ENCODE data around the gene ZNF750. TPM values are rescaled to one million over a fixed set of nuclear protein-coding genes. Genes with fewer than 3 reads are reported as not detected.

ZNF750 gene
- total RNA-seq, 1 experiment from 2014 or later = 0.44 TPM

DNA sequence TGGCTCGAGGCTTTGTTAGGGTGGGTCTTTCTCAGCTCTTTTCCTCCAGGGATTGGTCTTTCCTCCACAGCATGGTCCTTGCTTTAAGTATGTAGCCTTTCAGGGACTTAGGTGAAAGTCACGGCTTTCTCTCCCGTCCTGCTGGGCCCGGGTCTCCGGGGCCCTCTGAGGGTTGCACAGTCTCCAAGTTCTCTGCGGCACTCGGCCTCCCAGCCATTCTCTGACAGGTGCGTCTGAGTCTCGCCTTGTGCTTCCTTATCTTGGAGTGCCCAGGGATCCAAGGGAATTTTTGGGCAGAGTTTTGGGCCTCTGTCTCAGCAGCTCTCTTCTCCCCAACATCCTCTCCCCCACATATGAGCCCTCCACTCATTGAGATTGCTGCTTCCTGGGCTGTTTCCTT is 36.6 kb downstream of the ZNF750 start:
- Histone ChIP-seq H3K4me2 (no peak overlapping the region), H3K79me2 (ENCODE audit: low read depth) (no peaks in the 10 kb centered on the region), H3F3A (ENCODE audit: insufficient read depth, low read depth) (no peaks in the 10 kb centered on the region), H3K9me2 (ENCODE audit: insufficient read depth) (no peaks in the 10 kb centered on the region), H3K27ac (no peak overlapping the region), H3K9me3 (ENCODE audit: insufficient read depth, low read depth) (no peaks in the 10 kb centered on the region), H3K27me3 (ENCODE audit: insufficient read depth, low read depth) (no peaks in the 10 kb centered on the region), H3K4me1 (replicated peaks; ENCODE audit: insufficient read depth) (no peaks in the 10 kb centered on the region), H2AFZ (no peak overlapping the region), H3K36me3 (ENCODE audit: low read depth) (no peaks in the 10 kb centered on the region), H3K4me3 (no peak overlapping the region), H4K20me1 (ENCODE audit: insufficient read depth) (no peaks in the 10 kb centered on the region)
- BruUV-seq (replicated peaks) = no TSS peak
- DNase-seq = no peak
- TF ChIP-seq, protein P1, sequence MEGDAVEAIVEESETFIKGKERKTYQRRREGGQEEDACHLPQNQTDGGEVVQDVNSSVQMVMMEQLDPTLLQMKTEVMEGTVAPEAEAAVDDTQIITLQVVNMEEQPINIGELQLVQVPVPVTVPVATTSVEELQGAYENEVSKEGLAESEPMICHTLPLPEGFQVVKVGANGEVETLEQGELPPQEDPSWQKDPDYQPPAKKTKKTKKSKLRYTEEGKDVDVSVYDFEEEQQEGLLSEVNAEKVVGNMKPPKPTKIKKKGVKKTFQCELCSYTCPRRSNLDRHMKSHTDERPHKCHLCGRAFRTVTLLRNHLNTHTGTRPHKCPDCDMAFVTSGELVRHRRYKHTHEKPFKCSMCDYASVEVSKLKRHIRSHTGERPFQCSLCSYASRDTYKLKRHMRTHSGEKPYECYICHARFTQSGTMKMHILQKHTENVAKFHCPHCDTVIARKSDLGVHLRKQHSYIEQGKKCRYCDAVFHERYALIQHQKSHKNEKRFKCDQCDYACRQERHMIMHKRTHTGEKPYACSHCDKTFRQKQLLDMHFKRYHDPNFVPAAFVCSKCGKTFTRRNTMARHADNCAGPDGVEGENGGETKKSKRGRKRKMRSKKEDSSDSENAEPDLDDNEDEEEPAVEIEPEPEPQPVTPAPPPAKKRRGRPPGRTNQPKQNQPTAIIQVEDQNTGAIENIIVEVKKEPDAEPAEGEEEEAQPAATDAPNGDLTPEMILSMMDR (conservative IDR thresholded peaks at IDR 0.05) = no peak
- TF ChIP-seq EZH2 (IDR thresholded peaks at IDR 0.05; ENCODE audit: low read depth) = no peak
- intact Hi-C loops (cut with micrococcal nuclease; ENCODE audit: unreplicated experiment) = no loop called here
- POLR2A ChIA-PET (ENCODE audit: unreplicated experiment) = no interaction called here
- CTCF ChIA-PET = interaction anchor here (0.5 kb wide), 1 partner anchor 112 kb away, joined by 3 read pairs; no protein-coding TSS in a partner anchor

DNA sequence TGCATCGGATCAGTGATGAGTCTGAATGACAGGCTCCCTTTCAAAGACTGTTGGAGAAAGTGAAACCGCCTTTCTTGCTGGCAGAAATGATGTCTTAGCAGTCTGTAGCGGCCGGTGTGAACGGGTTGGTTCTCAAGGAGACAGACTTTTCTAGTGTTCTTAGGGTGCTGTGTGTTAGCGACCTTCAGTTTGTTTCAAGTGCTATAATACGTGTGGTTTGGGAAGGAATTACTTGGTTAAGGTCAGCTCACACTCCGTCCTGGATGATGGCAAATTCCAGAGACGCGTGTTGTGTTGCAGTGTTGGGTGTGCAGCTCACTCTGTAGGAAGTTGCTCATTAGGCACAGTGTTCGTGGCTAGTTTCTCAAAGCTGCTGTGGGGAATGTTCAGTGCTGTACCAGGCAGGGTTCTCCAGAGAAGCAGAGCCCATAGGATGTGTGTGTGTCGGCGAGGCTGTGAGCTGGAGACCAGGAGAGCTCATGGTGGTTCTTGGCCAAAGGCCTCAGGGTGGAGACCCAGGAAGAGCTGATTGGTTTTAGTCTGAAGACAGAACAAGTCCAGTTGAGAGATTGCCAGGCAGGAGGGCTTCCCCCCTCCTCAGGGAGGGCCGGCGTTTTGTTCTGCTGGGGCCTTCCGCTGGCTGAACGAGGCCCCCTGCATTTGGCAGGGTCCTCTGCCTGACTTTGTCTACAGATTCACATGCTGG is 37.6 kb downstream of the ZNF750 start:
- no peak for TF ChIP-seq EZH2 (IDR thresholded peaks at IDR 0.05; ENCODE audit: low read depth)
- TF ChIP-seq, protein P1 (conservative IDR thresholded peaks at IDR 0.05) = no peak
- Histone ChIP-seq H3K4me3 (no peak overlapping the region), H3K27ac (no peak overlapping the region), H4K20me1 (ENCODE audit: insufficient read depth) (no peaks in the 10 kb centered on the region), H3K9me3 (ENCODE audit: insufficient read depth, low read depth) (no peaks in the 10 kb centered on the region), H3K36me3 (ENCODE audit: low read depth) (no peaks in the 10 kb centered on the region), H3K4me1 (replicated peaks; ENCODE audit: insufficient read depth) (no peaks in the 10 kb centered on the region), H3F3A (ENCODE audit: insufficient read depth, low read depth) (no peaks in the 10 kb centered on the region), H3K79me2 (ENCODE audit: low read depth) (no peaks in the 10 kb centered on the region), H3K27me3 (ENCODE audit: insufficient read depth, low read depth) (no peaks in the 10 kb centered on the region), H3K9me2 (ENCODE audit: insufficient read depth) (no peaks in the 10 kb centered on the region), H3K4me2 (no peak overlapping the region), H2AFZ (no peak overlapping the region)
- ChIA-PET POLR2A (ENCODE audit: unreplicated experiment) (no interaction called here), CTCF (interaction anchor here (0.5 kb wide), 1 partner anchor 113 kb away, joined by 3 read pairs; no protein-coding TSS in a partner anchor)
- DNase-seq = no peak
- BruUV-seq (replicated peaks) = no TSS peak
- intact Hi-C loops (cut with micrococcal nuclease; ENCODE audit: unreplicated experiment) = no loop called here

DNA sequence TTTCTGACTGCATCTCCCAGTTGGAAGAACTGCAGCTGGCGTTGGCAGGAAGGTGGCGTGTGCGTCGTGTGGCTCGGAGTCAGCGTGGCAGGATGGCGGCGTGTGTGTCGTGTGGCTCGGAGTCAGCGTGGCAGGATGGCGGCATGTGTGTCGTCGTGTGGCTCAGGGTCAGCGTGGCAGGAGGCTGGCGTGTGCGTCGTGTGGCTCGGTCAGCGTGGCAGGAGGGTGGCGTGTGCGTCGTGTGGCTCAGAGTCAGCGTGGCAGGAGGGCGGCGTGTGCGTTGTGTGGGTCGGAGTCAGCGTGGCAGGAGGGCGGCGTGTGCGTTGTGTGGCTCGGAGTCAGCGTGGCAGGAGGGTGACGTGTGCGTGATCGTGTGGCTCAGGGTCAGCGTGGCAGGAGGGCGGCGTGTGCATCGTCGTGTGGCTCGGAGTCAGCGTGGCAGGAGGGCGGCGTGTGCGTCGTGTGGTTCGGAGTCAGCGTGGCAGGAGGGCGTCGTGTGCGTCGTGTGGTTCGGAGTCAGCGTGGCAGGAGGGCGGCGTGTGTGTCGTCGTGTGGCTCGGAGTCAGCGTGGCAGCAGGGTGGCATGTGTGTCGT is 38.3 kb downstream of the ZNF750 start:
- Histone ChIP-seq H3F3A (ENCODE audit: insufficient read depth, low read depth) (no peaks in the 10 kb centered on the region), H2AFZ (no peak overlapping the region), H3K4me2 (no peak overlapping the region), H4K20me1 (ENCODE audit: insufficient read depth) (no peaks in the 10 kb centered on the region), H3K4me3 (no peak overlapping the region), H3K36me3 (ENCODE audit: low read depth) (no peaks in the 10 kb centered on the region), H3K27ac (no peak overlapping the region), H3K9me3 (ENCODE audit: insufficient read depth, low read depth) (no peaks in the 10 kb centered on the region), H3K9me2 (ENCODE audit: insufficient read depth) (no peaks in the 10 kb centered on the region), H3K4me1 (replicated peaks; ENCODE audit: insufficient read depth) (no peaks in the 10 kb centered on the region), H3K79me2 (ENCODE audit: low read depth) (no peaks in the 10 kb centered on the region), H3K27me3 (ENCODE audit: insufficient read depth, low read depth) (no peaks in the 10 kb centered on the region)
- no peak for DNase-seq
- ChIA-PET POLR2A (ENCODE audit: unreplicated experiment) (no interaction called here), CTCF (interaction anchor here (0.5 kb wide), 1 partner anchor 76 kb away, joined by 3 read pairs; no protein-coding TSS in a partner anchor)
- no TSS peak for BruUV-seq (replicated peaks)
- no peak for TF ChIP-seq EZH2 (IDR thresholded peaks at IDR 0.05; ENCODE audit: low read depth)
- TF ChIP-seq, protein P1 (conservative IDR thresholded peaks at IDR 0.05) = no peak
- intact Hi-C loops (cut with micrococcal nuclease; ENCODE audit: unreplicated experiment) = no loop called here
